Measurements from ENCODE around the gene PDE2A. TPM values are rescaled to one million over a fixed set of nuclear protein-coding genes. Genes with fewer than 3 reads are reported as not detected.

PDE2A gene
- total RNA-seq, 1 donor from 2014 or later: 65.9 TPM

GRCh38 chr11:72621008-72621610, 53.1 kb downstream of the PDE2A start:
- no peak for DNase-seq (ENCODE audit: low spot score)
- Mint-ChIP-seq H3K4me3 (ENCODE audit: unreplicated experiment) (no peak overlapping the region), H3K4me1 (ENCODE audit: unreplicated experiment) (peaks cover 54% of the 10 kb centered on the region), H3K36me3 (ENCODE audit: low read depth, unreplicated experiment) (peaks cover 18% of the 10 kb centered on the region), H3K27me3 (ENCODE audit: unreplicated experiment) (peaks cover 23% of the 10 kb centered on the region), H3K9me3 (ENCODE audit: unreplicated experiment) (no peaks in the 10 kb centered on the region), H3K27ac (ENCODE audit: unreplicated experiment) (no peak overlapping the region)
- TF ChIP-seq CTCF (IDR thresholded peaks at IDR 0.05; ENCODE audit: unreplicated experiment): no peak

GRCh38 chr11:72618803-72619202, 55.4 kb downstream of the PDE2A start:
- no peaks in the 10 kb centered on the region for H3K9me3 Mint-ChIP-seq (ENCODE audit: unreplicated experiment)
- peaks cover 11% of the 10 kb centered on the region for H3K36me3 Mint-ChIP-seq (ENCODE audit: low read depth, unreplicated experiment)
- H3K4me1 Mint-ChIP-seq (ENCODE audit: unreplicated experiment): peaks cover 33% of the 10 kb centered on the region
- peaks cover 21% of the 10 kb centered on the region for H3K27me3 Mint-ChIP-seq (ENCODE audit: unreplicated experiment)
- peak overlapping the region; percentile 52 for H3K27ac Mint-ChIP-seq (ENCODE audit: unreplicated experiment)
- no peak for TF ChIP-seq CTCF (IDR thresholded peaks at IDR 0.05; ENCODE audit: unreplicated experiment)
- DNase-seq (ENCODE audit: low spot score): no peak
- H3K4me3 Mint-ChIP-seq (ENCODE audit: unreplicated experiment): no peak overlapping the region

GRCh38 chr11:72617080-72617762, 57.0 kb downstream of the PDE2A start:
- Mint-ChIP-seq H3K4me1 (ENCODE audit: unreplicated experiment) (peaks cover 28% of the 10 kb centered on the region), H3K4me3 (ENCODE audit: unreplicated experiment) (no peak overlapping the region), H3K36me3 (ENCODE audit: low read depth, unreplicated experiment) (peaks cover 5% of the 10 kb centered on the region), H3K9me3 (ENCODE audit: unreplicated experiment) (no peaks in the 10 kb centered on the region), H3K27ac (ENCODE audit: unreplicated experiment) (no peak overlapping the region), H3K27me3 (ENCODE audit: unreplicated experiment) (peaks cover 26% of the 10 kb centered on the region)
- no peak for TF ChIP-seq CTCF (IDR thresholded peaks at IDR 0.05; ENCODE audit: unreplicated experiment)
- no peak for DNase-seq (ENCODE audit: low spot score)

GRCh38 chr11:72616655-72617054, 57.6 kb downstream of the PDE2A start:
- Mint-ChIP-seq H3K27ac (ENCODE audit: unreplicated experiment) (no peak overlapping the region), H3K36me3 (ENCODE audit: low read depth, unreplicated experiment) (peaks cover 8% of the 10 kb centered on the region), H3K4me1 (ENCODE audit: unreplicated experiment) (peaks cover 31% of the 10 kb centered on the region), H3K27me3 (ENCODE audit: unreplicated experiment) (peaks cover 32% of the 10 kb centered on the region), H3K9me3 (ENCODE audit: unreplicated experiment) (no peaks in the 10 kb centered on the region), H3K4me3 (ENCODE audit: unreplicated experiment) (no peak overlapping the region)
- no peak for TF ChIP-seq CTCF (IDR thresholded peaks at IDR 0.05; ENCODE audit: unreplicated experiment)
- no peak for DNase-seq (ENCODE audit: low spot score)

- Mint-ChIP-seq H3K4me3 (ENCODE audit: unreplicated experiment) (no peak overlapping the region), H3K4me1 (ENCODE audit: unreplicated experiment) (peaks cover 26% of the 10 kb centered on the region), H3K9me3 (ENCODE audit: unreplicated experiment) (no peaks in the 10 kb centered on the region), H3K27me3 (ENCODE audit: unreplicated experiment) (peaks cover 26% of the 10 kb centered on the region), H3K36me3 (ENCODE audit: low read depth, unreplicated experiment) (peaks cover 8% of the 10 kb centered on the region), H3K27ac (ENCODE audit: unreplicated experiment) (no peak overlapping the region)
- no peak for DNase-seq (ENCODE audit: low spot score)
- TF ChIP-seq CTCF (IDR thresholded peaks at IDR 0.05; ENCODE audit: unreplicated experiment): no peak
These were observed 58.9 kb downstream of the PDE2A start for GRCh38 chr11:72615329-72615728.
